CD4-positive, alpha-beta T cell (primary cell): Measurements from ENCODE around the gene LAMA2. TPM values are rescaled to one million over a fixed set of nuclear protein-coding genes. Genes with fewer than 3 reads are reported as not detected.

Experiments
- ATAC-seq: fragments of 200-7000 bp; cut with Tn5 transposase; one replicate; pipeline ENCODE4 v1.10.0; 2022; ENCODE audit warnings: mild to moderate bottlenecking; ENCODE audit not compliant: poor library complexity
- CTCF ChIA-PET: fragments of 350-600 bp; sonication (Branson Sonifier 250); formaldehyde crosslinking; loops from one replicate; lab custom pipeline; 2021; ENCODE audit warnings: antibody characterized with exemption, inconsistent platforms; lab: Charles Lee
- POLR2A ChIA-PET: fragments of 350-600 bp; sonication (Branson Sonifier 250); formaldehyde crosslinking; loops from one replicate; lab custom pipeline; 2021; ENCODE audit warnings: antibody characterized with exemption, inconsistent platforms; lab: Charles Lee
- DNase-seq, 14 experiments: peaks; one replicate each; pipeline ENCODE4 v3.0.0-alpha.2; 2013 to 2020; ENCODE audit warnings: mixed read lengths in 2 of 14
- H3K27ac ChIP-seq, 2 donors: one replicate each; pipeline versions ENCODE4 v1.5.1 to v1.7.0; 2013; ENCODE audit warnings: low read length in 2 of 2, low read depth in 1 of 2, mild to moderate bottlenecking in 1 of 2
- H3K27me3 ChIP-seq, 2 experiments: 1 replicate in 1 of 2; 2 replicates in 1 of 2; pipeline versions ENCODE4 v1.6.1 to v1.7.0; 2013; ENCODE audit warnings: low read length in 2 of 2, control low read depth in 1 of 2, mild to moderate bottlenecking in 1 of 2, moderate library complexity in 1 of 2; ENCODE audit not compliant: insufficient read depth in 2 of 2, control insufficient read depth in 1 of 2
- H3K36me3 ChIP-seq: one replicate; pipeline ENCODE4 v1.6.1; 2013; ENCODE audit warnings: low read length, control low read depth; ENCODE audit not compliant: insufficient read depth
- H3K4me1 ChIP-seq: one replicate; pipeline ENCODE4 v1.6.1; 2013; ENCODE audit warnings: low read length, control low read depth; ENCODE audit not compliant: insufficient read depth
- H3K4me3 ChIP-seq: one replicate; pipeline ENCODE4 v1.5.1; 2013; ENCODE audit warnings: mild to moderate bottlenecking, low read length, moderate library complexity
- H3K9me3 ChIP-seq, 2 experiments: 1 replicate in 1 of 2; 2 replicates in 1 of 2; pipeline versions ENCODE4 v1.6.1 to v1.7.0; 2013; ENCODE audit warnings: low read length in 2 of 2, mild to moderate bottlenecking in 2 of 2, control low read depth in 1 of 2, moderate library complexity in 1 of 2; ENCODE audit not compliant: control insufficient read depth in 1 of 2, insufficient read depth in 1 of 2
- H3K27ac Mint-ChIP-seq: one replicate; pipeline ENCODE4 v1.8.0; 2020; ENCODE audit warnings: mixed read lengths
- H3K27me3 Mint-ChIP-seq: one replicate; pipeline ENCODE4 v1.8.0; 2021; ENCODE audit warnings: mixed read lengths
- H3K36me3 Mint-ChIP-seq: one replicate; pipeline ENCODE4 v1.8.0; 2021; ENCODE audit warnings: low read depth, mixed read lengths
- H3K4me1 Mint-ChIP-seq: one replicate; pipeline ENCODE4 v1.8.0; 2021; ENCODE audit warnings: low read depth, mixed read lengths
- H3K4me3 Mint-ChIP-seq: one replicate; pipeline ENCODE4 v1.8.0; 2020; ENCODE audit warnings: mild to moderate bottlenecking, mixed read lengths
- H3K9me3 Mint-ChIP-seq: one replicate; pipeline ENCODE4 v1.8.0; 2020; ENCODE audit warnings: mixed read lengths
- CTCF ChIP-seq: fragments of 200-600 bp; IDR thresholded peaks from one replicate; pipeline ENCODE4 v1.8.0; 2022; ENCODE audit warnings: antibody characterized with exemption, mild to moderate bottlenecking
- intact Hi-C, 2 experiments: fragments of 100-400 bp; cut with DNase I in 1 of 2; cut with micrococcal nuclease in 1 of 2; formaldehyde crosslinking; loops; one replicate each; pipeline versions ENCODE4 v1.15.1 to v1.9.0; 2023 to 2025; cut with DNase I, micrococcal nuclease
- total RNA-seq, 174 experiments: library from RNA in 2 of 174; stranded (reverse) in 2 of 174; gene quantifications; one replicate each; pipeline ENCODE4 v1.2.3 and lab custom pipeline; 2021 to 2026

The LAMA2 gene
- total RNA-seq, 2 experiments from 2014 or later = 0.05 to 0.06 TPM

DNA sequence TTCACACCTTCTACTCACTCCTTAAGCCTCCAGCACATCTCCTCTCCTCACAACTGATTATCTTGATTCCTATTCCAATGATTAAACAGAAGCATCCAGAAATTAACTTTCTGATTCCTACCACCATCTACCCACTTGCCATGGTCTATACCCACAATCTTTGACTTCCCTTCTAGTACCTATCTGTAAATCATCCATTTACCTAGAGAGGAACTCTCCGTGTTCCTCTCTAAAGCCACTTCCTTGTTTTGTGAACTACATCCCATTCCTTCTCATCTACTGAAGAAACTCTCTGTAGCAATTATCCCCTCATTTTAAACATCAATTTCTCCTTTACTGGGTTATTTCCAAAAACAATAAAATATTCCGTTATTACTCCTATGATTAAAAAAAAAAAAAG lies 659.8 kb downstream of the LAMA2 start:
- CTCF ChIA-PET = no interaction called here
- no peaks in the 10 kb centered on the region for H3K9me3 ChIP-seq
- no peaks in the 10 kb centered on the region for H3K36me3 ChIP-seq
- H3K27me3 ChIP-seq = no peaks in the 10 kb centered on the region
- DNase-seq = no peak
- Mint-ChIP-seq H3K4me1 (no peaks in the 10 kb centered on the region), H3K27me3 (no peaks in the 10 kb centered on the region), H3K36me3 (no peaks in the 10 kb centered on the region), H3K9me3 (no peaks in the 10 kb centered on the region), H3K4me3 (no peak overlapping the region), H3K27ac (no peak overlapping the region)
- no peak overlapping the region for H3K4me3 ChIP-seq
- no peak for TF ChIP-seq CTCF
- H3K27ac ChIP-seq = no peak overlapping the region
- POLR2A ChIA-PET = no interaction called here
- ATAC-seq = no peak
- intact Hi-C loops = no loop called here
- no peaks in the 10 kb centered on the region for H3K4me1 ChIP-seq

GRCh38 chr6:129543981-129544380 lies 661.0 kb downstream of the LAMA2 start:
- Histone ChIP-seq H3K4me3 (no peak overlapping the region), H3K36me3 (no peaks in the 10 kb centered on the region), H3K4me1 (no peaks in the 10 kb centered on the region), H3K9me3 (no peaks in the 10 kb centered on the region), H3K27me3 (no peaks in the 10 kb centered on the region), H3K27ac (no peak overlapping the region)
- intact Hi-C loops = no loop called here
- DNase-seq (no peak), ATAC-seq (no peak)
- Mint-ChIP-seq H3K27me3 (no peaks in the 10 kb centered on the region), H3K4me3 (no peak overlapping the region), H3K9me3 (no peaks in the 10 kb centered on the region), H3K36me3 (no peaks in the 10 kb centered on the region), H3K27ac (no peak overlapping the region), H3K4me1 (no peaks in the 10 kb centered on the region)
- ChIA-PET POLR2A (no interaction called here), CTCF (no interaction called here)
- TF ChIP-seq CTCF = no peak

DNA sequence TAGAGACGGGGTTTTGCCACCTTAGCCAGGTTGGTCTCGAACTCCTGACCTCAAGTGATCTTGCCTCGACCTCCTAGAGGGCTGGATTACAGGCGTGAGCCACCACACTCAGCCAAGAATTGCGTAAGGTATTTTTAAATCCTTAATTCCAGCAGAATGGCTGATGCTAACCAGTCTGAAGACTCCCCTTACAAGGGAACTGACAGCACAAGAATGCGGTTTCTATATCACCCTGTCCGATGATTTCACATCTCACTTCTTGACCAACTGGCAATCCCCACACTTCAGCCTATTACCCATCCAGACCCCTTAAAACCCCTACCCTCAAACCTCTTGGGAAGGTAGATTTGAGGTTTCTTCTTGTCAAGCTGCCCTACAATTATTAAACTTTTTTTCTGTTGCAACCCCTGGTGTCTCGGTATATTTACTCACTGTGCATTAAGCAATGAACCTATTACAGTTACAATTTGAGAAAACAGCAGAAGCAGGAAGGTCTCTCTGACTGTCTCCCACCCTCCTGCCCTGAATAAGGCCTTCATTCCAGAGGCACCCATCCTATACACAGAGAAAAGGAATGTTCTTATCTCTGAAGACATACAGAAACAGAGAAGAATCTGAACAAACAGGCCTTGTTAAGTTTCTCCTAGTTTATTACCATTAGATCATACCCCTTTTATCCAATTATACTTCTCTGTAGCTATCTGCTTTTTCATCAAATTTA lies 662.1 kb downstream of the LAMA2 start:
- POLR2A ChIA-PET = no interaction called here
- Mint-ChIP-seq H3K27ac (no peak overlapping the region), H3K4me1 (no peaks in the 10 kb centered on the region), H3K9me3 (no peaks in the 10 kb centered on the region), H3K27me3 (no peaks in the 10 kb centered on the region), H3K4me3 (no peak overlapping the region), H3K36me3 (no peaks in the 10 kb centered on the region)
- Histone ChIP-seq H3K27ac (no peak overlapping the region), H3K4me1 (no peaks in the 10 kb centered on the region), H3K9me3 (no peaks in the 10 kb centered on the region), H3K36me3 (no peaks in the 10 kb centered on the region), H3K4me3 (no peak overlapping the region), H3K27me3 (no peaks in the 10 kb centered on the region)
- TF ChIP-seq CTCF = no peak
- no peak for ATAC-seq
- CTCF ChIA-PET = no interaction called here
- intact Hi-C loops = no loop called here
- no peak for DNase-seq
